NT2/D1 (cell line): Measurements from ENCODE around the gene RBPJ.

Experiments used
- SUZ12 ChIP-seq: IDR thresholded peaks from 2 replicates; pipeline ENCODE4 v1.6.1; 2011; ENCODE audit not compliant: insufficient read length, insufficient read depth; ENCODE audit errors: extremely low read depth
- YY1 ChIP-seq: IDR thresholded peaks from 2 replicates; pipeline ENCODE4 v1.6.1; 2011; ENCODE audit not compliant: insufficient read length, insufficient read depth
- ZNF274 ChIP-seq: IDR thresholded peaks from 2 replicates; pipeline ENCODE4 v1.6.1; 2011; ENCODE audit warnings: mild to moderate bottlenecking, low read depth, low read length

DNA sequence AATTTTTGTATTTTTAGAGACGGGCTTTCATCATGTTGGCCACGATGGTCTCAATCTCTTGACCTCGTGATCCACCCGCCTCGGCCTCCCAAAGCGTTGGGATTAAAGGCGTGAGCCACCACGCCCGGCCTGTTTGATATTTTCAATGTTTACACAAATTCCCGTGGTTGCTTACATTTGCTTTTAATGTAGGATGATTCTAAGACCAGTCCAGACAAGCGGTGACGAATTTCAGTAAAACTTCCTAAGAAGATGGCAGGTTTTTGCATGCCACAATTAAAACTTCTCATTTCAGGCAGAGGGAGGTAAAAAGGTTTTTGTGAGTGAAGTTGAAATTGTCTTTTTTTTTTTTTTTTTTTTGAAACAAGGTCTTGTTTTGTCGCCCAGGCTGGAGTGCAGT, 41.4 kb upstream of the RBPJ start:
- TF ChIP-seq ZNF274 (no peak), YY1 (no peak), SUZ12 (no peak)
